Right lobe of liver (tissue), 6 donors: ENCODE data around the gene CAPS2. TPM values are rescaled to one million over a fixed set of nuclear protein-coding genes. Genes with fewer than 3 reads are reported as not detected.

Experiments used
- ATAC-seq, 4 donors: fragments of 200-7000 bp; cut with Tn5 transposase; one replicate each; pipeline ENCODE4 v1.9.1; 2020; ENCODE audit warnings: mild to moderate bottlenecking in 4 of 4, moderate library complexity in 4 of 4
- DNase-seq, 3 donors: peaks; one replicate each; pipeline ENCODE4 v3.0.0-alpha.2; 2020
- H3K27ac ChIP-seq, 3 donors: fragments of 200-600 bp; one replicate each; pipeline ENCODE4 v1.8.0; 2022
- H3K27me3 ChIP-seq, 2 donors: fragments of 200-600 bp; one replicate each; pipeline ENCODE4 v1.8.0; 2022
- H3K36me3 ChIP-seq, 4 donors: fragments of 200-600 bp; sonication (generic) in 1 of 4; one replicate each; pipeline versions ENCODE4 v1.5.1 to v1.8.0; 2017 to 2022; ENCODE audit warnings: control low read depth in 1 of 4
- H3K4me1 ChIP-seq, 4 donors: fragments of 200-600 bp; sonication (generic) in 1 of 4; one replicate each; pipeline versions ENCODE4 v1.5.1 to v1.8.0; 2017 to 2022; ENCODE audit warnings: control low read depth in 1 of 4
- H3K4me3 ChIP-seq, 3 donors: fragments of 200-600 bp; one replicate each; pipeline ENCODE4 v1.8.0; 2022
- H3K9me3 ChIP-seq, 4 donors: fragments of 200-600 bp; sonication (generic) in 1 of 4; one replicate each; pipeline versions ENCODE4 v1.5.1 to v1.8.0; 2017 to 2022; ENCODE audit warnings: control low read depth in 1 of 4
- CTCF ChIP-seq, 4 donors: fragments of 200-600 bp in 3 of 4; fragments of 450-650 bp in 1 of 4; IDR thresholded peaks; one replicate each; pipeline versions ENCODE4 v1.5.1 to v1.8.0; 2016 to 2022; ENCODE audit warnings: antibody characterized with exemption in 4 of 4, mild to moderate bottlenecking in 2 of 4
- POLR2A ChIP-seq: fragments of 450-650 bp; IDR thresholded peaks from one replicate; pipeline ENCODE4 v1.6.1; 2017; ENCODE audit warnings: antibody characterized with exemption, mild to moderate bottlenecking
- WGBS: methylation state at CpG from one replicate; pipeline ENCODE4 v1.1.6; 2018; ENCODE audit warnings: low coverage, low lambda C conversion rate; ENCODE audit not compliant: insufficient coverage; ENCODE audit errors: missing lambda C conversion rate; 5-methylcytosine and 5-hydroxymethylcytosine counted together
- intact Hi-C, 2 donors: fragments of 100-400 bp; cut with DNase I; formaldehyde crosslinking; loops; one replicate each; pipeline versions ENCODE4 v1.11.2 to v1.14.1; 2022
- total RNA-seq, 6 experiments: library from RNA; depleted of rRNA in 2 of 6; stranded (reverse); fragments of >200 nt in 2 of 6; fragmentation: NEBNext Ultra II Directional in 3 of 6; extraction: Animal tissue kit (Norgen Biotek cat#: 25700) in 3 of 6; gene quantifications; one replicate each; pipeline versions ENCODE4 v1.1.0 to v1.2.4, GENCODE V29; 2016 to 2023
- donor health status: DM: no; HTN: yes; CAD: no.
- donor health status: DM: no; HTN: no; CAD: no.
- donor health status: DM: no; HTN: no; CAD: no.
- donor health status: DM: no; HTN: yes; CAD: no.
- donor health status: DM: no; HTN: yes; CAD: no.

Gene CAPS2
- total RNA-seq, 6 experiments from 2014 or later: 2.3 to 6.9 (median 2.5) TPM

GRCh38 chr12:75364919-75365318 is 34.8 kb upstream of the CAPS2 start:
- intact Hi-C loops: no loop called here
- H3K27me3 ChIP-seq: no peaks in the 10 kb centered on the region
- no peaks in the 10 kb centered on the region for H3K36me3 ChIP-seq
- no peak for DNase-seq
- TF ChIP-seq POLR2A (no peak), CTCF (IDR thresholded peaks at IDR 0.05) (no peak)
- H3K4me1 ChIP-seq: no peaks in the 10 kb centered on the region
- no peak overlapping the region for H3K4me3 ChIP-seq
- peak in 2 of 4 donors; percentile 27 to 30 for ATAC-seq
- H3K27ac ChIP-seq: no peak overlapping the region
- no peaks in the 10 kb centered on the region for H3K9me3 ChIP-seq

- H3K4me3 ChIP-seq: no peak overlapping the region
- ATAC-seq (no peak), DNase-seq (no peak)
- H3K9me3 ChIP-seq: no peaks in the 10 kb centered on the region
- 20% methylated on average over 1 of the region's 1 CpG for WGBS
- H3K4me1 ChIP-seq: no peaks in the 10 kb centered on the region
- no peak overlapping the region for H3K27ac ChIP-seq
- no peaks in the 10 kb centered on the region for H3K36me3 ChIP-seq
- no peaks in the 10 kb centered on the region for H3K27me3 ChIP-seq
- TF ChIP-seq POLR2A (no peak), CTCF (IDR thresholded peaks at IDR 0.05) (no peak)
- intact Hi-C loops: no loop called here
Measured at GRCh38 chr12:75361408-75361807, 31.3 kb upstream of the CAPS2 start.

- no peaks in the 10 kb centered on the region for H3K36me3 ChIP-seq
- no peak for TF ChIP-seq POLR2A
- ATAC-seq: no peak
- H3K4me3 ChIP-seq: no peak overlapping the region
- intact Hi-C loops: no loop called here
- H3K27me3 ChIP-seq: no peaks in the 10 kb centered on the region
- no peak for DNase-seq
- no peak overlapping the region for H3K27ac ChIP-seq
- no peaks in the 10 kb centered on the region for H3K9me3 ChIP-seq
- no peaks in the 10 kb centered on the region for H3K4me1 ChIP-seq
Measured at GRCh38 chr12:75360920-75361319, 30.8 kb upstream of the CAPS2 start.

- Histone ChIP-seq H3K4me1 (no peaks in the 10 kb centered on the region), H3K27me3 (no peaks in the 10 kb centered on the region), H3K9me3 (no peaks in the 10 kb centered on the region), H3K27ac (no peak overlapping the region), H3K36me3 (no peaks in the 10 kb centered on the region), H3K4me3 (no peak overlapping the region)
- DNase-seq (no peak), ATAC-seq (no peak)
- intact Hi-C loops: no loop called here
- TF ChIP-seq CTCF (IDR thresholded peaks at IDR 0.05) (no peak), POLR2A (no peak)
Measured at GRCh38 chr12:75354011-75354410, 23.9 kb upstream of the CAPS2 start.

GRCh38 chr12:75350413-75350812 is 20.3 kb upstream of the CAPS2 start:
- Histone ChIP-seq H3K36me3 (no peaks in the 10 kb centered on the region), H3K27me3 (no peaks in the 10 kb centered on the region), H3K27ac (no peak overlapping the region), H3K4me1 (no peaks in the 10 kb centered on the region), H3K9me3 (no peaks in the 10 kb centered on the region), H3K4me3 (no peak overlapping the region)
- DNase-seq (no peak), ATAC-seq (no peak)
- TF ChIP-seq CTCF (IDR thresholded peaks at IDR 0.05) (no peak), POLR2A (no peak)
- WGBS: 50% methylated on average over 2 of the region's 2 CpGs
- intact Hi-C loops: no loop called here
